OCI-M2 (cell line): Measurements from ENCODE around the gene ZFYVE21.
"Not testable (repeated sequence)": the region's sequence is repeated elsewhere in the genome, so short reads cannot be mapped to it uniquely, and the experiment has no call there.

ENCODE experiments used
- DNase-seq: peaks from one replicate; lab custom pipeline; 2025; ENCODE audit not compliant: unreplicated experiment; lab: John Stamatoyannopoulos, UW

Gene ZFYVE21

GRCh38 chr14:103691655-103692054 is 24.0 kb upstream of the ZFYVE21 start:
- not testable (repeated sequence) for DNase-seq

- DNase-seq = no peak
Observed at GRCh38 chr14:103692159-103692558, 23.5 kb upstream of the ZFYVE21 start.

DNA sequence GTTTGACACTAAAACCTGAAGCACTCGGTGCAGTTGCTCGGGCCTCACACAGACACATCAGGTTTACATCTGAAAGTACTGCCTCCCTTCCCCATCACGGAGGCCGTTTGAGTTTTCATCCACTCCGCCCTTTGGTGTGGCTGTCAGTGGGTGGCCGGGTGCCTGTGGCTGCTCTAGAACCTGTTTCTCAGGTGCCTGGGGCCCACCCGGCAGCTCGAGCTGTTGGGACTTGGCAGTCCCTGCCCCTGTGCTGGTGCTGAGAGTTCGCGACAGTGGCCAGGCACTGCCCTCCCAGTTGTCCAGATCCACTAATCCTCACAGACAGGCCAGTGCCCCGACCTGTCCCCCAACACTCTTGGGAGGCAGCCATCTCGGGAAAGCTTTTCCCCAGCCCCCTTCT is 22.7 kb upstream of the ZFYVE21 start:
- DNase-seq = no peak

GRCh38 chr14:103693515-103693914 is 22.1 kb upstream of the ZFYVE21 start:
- DNase-seq = no peak

DNA sequence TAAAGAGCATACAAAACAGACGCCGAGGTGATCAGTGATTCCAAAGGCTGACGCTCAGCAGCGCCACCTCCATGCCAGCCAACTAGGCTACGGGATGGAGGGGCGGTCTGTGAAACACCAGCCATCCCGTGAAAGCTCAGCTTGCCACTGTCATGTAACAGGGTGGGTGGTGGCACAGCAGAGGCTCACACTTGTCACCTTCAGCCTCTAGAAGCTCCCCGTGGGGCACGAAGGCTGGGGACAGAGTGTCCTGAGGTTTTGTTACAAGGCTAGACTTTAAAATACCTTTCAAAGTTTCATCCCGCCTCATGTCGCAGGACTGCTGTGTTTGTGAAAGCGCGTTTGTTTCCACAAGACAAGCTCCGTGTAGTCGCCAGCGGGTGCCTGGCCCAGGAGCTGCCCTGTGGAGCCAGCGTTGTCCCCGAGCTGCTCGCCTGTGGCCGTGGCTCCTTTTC is 21.0 kb upstream of the ZFYVE21 start:
- no peak for DNase-seq

- DNase-seq = no peak
Observed at GRCh38 chr14:103695296-103696069, 20.1 kb upstream of the ZFYVE21 start.

DNA sequence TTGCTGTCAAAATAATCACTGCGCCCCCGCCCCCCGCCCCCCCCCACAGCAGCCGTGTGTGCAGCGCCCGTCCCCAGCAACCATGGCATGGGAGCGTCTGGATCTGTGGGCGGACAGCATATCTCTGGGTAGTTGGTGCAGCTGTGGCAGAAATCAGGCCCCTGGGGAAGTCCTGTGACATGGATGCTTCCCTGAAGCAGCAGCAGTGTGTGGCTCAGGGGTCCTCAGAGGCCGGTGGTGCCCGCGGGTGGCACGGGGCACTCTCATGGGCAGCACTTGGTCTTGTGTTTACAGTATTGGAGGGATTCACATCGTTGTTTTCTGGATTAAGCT is 19.6 kb upstream of the ZFYVE21 start:
- DNase-seq = no peak

- no peak for DNase-seq
Observed at GRCh38 chr14:103696466-103697071, 19.0 kb upstream of the ZFYVE21 start.

DNA sequence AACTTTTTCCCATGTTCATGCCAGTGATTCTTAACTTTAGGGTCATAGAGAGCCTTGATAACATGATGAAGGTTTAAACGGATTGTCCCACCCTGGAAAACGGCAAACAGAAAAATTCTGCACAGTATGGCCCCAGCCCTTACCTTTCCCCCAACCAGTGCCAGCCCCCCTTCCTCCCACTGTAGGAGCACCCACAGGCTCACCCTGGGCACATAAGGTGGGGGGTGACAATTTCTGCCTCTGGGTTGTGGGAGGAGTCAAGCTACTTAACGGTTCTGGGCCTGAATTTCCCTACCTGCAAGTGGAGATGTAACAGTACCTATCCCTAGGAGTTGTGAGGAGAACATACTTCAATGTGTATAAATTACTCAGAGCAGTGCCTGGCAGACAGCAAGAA is 18.4 kb upstream of the ZFYVE21 start:
- DNase-seq = no peak

DNA sequence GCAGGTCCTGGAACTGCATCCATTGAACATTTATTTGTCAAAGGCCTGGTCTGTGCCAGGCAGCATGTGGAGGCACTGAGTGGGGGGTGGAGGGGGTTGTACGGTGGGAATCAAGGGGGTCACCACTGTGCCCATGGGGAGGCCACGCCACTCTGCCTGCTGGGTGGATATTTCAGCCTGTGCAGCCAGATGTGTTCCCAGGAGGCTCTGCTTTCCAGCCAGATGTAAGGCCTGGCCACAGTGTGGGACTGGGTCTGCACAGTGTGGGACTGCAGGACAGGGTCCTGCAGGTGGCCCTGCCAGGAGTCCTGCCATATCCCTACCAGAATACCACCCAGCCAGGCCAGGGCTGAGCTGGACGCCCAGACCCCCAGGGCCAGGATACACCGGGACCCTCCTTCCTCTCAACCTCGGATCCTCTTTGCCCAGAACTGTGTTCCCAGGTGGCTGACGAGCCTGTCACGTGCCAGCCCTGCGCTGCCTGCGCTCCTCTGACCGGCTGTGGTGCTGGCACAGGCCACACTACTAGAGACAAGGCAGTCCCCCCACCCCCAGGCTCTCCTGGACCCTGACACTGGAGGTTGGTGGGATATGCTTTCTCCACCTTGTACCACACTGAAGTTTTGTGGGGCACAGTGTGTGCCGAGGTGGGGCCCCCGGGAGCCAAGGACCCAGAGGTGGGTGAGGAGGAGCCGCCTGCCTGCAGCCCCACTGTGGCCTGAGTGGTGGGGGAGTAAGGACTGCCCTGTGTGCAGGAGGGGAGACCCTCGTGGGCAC is 17.8 kb upstream of the ZFYVE21 start:
- no peak for DNase-seq

DNA sequence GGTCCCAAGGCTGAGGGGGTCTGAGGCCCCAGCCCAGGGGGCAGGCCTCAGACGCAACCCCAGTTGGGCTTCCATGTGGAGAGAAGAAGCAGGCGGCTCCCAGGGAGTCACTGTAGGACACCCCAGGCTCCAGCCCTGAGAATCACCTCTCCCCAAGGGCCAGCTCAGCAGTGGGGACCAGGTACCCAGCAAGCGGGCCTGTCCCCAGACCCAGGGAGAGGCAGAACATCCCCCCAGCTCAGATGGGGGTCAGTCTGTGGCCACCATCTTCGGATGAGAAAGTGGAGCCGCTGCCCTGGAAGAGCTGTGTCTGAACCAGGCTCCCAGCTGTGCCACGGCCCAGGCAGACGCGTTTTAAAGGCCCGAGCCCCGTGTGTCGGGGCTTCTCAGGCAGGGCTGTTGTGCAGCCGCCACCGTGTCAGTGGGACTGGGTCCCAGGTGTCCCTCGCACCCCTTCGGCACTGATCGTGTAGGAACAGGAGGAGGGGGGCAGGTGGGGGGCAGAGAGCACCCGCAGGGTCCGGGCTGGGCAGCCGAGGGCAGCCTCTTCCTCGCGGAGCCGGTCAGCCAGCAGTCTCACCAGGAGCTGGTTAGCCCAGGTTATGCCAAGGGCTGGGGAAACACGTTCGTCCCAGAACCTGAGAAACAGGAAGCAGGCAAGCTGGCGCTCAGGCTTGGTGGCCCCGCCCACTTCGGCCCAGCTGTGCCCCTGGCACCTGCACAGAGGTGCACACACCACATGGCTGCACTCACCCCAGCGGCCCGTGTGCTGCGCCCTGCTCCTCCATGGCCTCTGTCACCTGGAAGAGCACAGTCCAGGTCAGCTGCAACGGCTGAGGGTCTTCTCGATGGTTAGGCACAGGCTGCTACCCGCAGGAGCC is 17.0 kb upstream of the ZFYVE21 start:
- no peak for DNase-seq

DNA sequence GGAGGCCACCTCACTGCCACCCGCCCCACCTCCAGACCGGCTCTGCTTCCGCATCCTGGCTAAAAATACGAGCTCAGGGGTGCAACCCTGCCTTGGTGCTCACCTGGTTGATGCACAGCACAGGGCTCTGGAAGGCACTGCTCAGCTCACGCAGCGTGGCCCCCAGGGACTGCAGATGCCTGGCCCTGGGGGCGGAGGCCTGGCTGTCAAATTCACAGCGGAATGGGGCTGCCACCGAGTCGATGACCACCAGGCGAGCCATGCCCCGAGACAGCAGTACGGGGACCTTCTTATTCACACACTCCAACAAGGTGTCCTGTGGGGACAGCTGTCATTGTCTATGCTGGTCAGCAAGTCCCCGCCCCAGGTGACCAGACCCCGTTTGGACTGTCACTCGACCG is 16.3 kb upstream of the ZFYVE21 start:
- DNase-seq = no peak

DNA sequence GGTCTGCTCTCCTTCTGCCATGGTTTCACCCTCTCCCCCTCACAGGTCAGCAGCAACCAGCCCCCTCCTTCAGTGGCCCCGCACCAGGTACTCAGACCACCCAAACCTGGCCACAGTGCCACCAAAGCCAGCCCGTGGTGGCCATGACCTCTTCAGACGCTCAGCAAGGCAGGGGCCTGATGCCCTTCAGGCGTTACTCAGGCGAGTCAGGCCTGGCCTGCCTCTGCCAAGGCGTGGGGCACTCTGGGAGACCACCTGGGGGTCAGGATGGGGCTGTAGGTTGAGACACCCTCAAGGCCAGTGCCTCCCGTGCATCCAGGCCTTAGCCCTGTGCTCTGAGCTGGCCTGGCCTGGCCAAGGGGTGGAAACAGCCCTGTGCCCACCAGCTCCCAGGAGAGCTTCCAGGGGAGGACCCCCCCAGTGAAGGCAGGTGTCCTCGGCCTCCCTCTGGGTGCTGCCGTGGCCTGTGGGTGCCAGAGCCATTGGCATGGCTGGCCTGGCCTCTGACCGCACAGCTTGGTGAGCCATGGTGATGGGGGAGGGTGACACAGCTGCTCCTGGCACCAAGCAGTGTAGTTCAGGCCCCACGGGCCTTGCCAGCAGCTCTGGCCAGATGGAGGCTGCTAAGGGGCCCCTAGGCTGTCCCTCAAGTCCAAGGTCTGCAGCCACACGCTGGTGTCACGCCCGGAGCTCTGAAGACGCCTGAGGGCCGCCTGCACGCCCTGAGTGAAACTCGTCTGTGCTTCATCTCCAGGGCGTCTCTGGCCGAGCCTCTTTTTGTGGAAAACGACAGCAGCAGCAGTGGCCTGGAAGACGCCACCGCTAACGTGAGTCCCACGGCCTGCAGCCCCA is 15.5 kb upstream of the ZFYVE21 start:
- DNase-seq = no peak

GRCh38 chr14:103700753-103701490 is 14.7 kb upstream of the ZFYVE21 start:
- no peak for DNase-seq

- DNase-seq = no peak
Observed at GRCh38 chr14:103702095-103702494, 13.5 kb upstream of the ZFYVE21 start.

GRCh38 chr14:103702497-103703432 is 12.8 kb upstream of the ZFYVE21 start:
- no peak for DNase-seq

DNA sequence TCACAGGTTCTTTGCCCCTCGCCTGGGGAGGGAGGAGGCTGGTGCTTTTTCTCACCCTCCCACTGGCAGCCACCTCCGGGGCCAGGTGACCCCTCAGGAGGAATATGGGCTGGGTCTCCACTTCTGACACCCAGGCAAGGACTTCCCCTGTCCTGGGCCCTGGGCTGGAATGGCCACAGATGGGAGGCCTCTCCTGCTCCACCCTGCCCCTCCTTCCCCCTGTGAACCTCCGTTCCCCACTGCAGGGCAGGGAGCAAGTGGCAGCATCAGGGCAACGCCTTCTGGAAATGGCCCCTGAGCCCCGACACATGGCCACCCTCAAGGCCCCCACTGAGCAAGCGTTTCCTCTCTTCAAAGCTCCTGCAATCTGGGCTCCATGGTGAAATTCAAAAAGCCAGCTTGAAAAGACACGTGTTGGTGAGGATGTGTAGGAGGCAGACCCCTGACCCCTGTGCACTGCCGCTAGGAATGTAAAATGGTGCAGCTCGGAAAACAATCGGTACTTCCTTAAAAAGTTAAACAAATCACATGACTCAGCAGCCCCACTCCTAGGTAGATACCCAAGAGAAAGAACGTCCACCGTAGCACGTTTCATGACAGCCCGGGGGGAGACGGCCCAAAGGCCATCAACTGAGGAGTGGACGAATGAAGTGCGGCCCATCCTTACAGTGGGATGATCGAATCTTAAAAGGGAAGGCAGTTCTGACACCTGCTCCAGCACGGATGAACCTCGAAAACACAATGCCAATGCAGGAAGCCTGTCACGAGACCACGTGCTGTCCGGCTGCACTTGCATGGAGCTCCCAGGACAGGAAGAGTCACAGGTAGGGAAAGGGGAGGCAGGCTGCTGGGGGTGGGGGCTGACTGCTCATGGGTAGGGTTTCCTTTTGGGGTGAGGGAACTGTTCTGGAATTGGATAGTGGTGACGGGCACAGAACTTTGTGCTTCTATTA is 11.9 kb upstream of the ZFYVE21 start:
- no peak for DNase-seq
